Measurements from ENCODE around the gene RPP25L. TPM values are rescaled to one million over a fixed set of nuclear protein-coding genes. Genes with fewer than 3 reads are reported as not detected.

Gene RPP25L
- total and polyA plus RNA-seq, 2 donors (not counting 1 experiment from before 2014, with no cell fraction given), result 13.5 to 34.3 TPM

DNA sequence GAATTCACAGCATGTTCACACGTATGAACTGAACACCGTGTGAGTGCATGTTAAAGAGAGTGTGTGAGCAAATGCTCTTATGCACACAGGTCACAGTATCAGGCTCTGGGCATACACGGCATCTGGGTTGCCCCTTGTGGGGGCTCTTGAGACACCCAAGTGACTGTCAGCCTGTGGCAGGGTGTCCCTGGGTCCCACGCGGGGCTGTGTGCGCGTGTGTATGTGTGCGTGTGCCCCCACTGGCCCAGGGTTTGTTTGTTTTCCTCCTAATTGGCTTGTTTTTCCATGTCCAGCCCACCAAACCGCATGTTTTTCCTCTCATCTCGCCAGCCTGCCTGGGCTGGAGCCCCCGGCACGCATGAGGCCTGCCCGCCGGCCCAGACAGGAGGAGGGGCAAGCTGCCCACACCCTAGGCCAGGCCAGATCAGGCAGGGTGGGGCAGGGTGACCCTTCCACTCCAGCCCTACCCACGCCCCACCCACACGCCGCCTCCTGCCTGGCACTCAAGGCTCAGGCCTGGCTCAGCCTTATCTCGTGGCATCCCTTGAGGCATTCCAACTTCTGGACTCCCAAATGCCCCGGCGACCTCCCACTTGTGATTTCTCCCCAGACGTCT is 51.2 kb downstream of the RPP25L start:
- Histone ChIP-seq H3K27ac (ENCODE audit: insufficient read depth, low read length) (no peak overlapping the region), H3K9ac (ENCODE audit: insufficient read depth, low read length) (no peak overlapping the region), H3K36me3 (ENCODE audit: control insufficient read depth, insufficient read depth, low read length) (no peaks in the 10 kb centered on the region), H3K27me3 (ENCODE audit: control insufficient read depth, insufficient read depth, low read length) (no peaks in the 10 kb centered on the region), H2AFZ (ENCODE audit: low read length) (no peak overlapping the region), H3K4me3 (replicated peaks in 1 of 4; ENCODE audit: control extremely low read depth in 1 of 4, insufficient read depth in 1 of 4, low read depth in 3 of 4, low read length in 4 of 4) (no peak overlapping the region), H3K79me2 (ENCODE audit: control insufficient read depth, insufficient read depth, low read length) (no peaks in the 10 kb centered on the region), H3K4me1 (ENCODE audit: control insufficient read depth, extremely low read depth, insufficient read depth, low read length) (peaks cover 2% of the 10 kb centered on the region), H3K4me2 (ENCODE audit: extremely low read depth, insufficient read depth, low read length) (no peak overlapping the region), H4K20me1 (ENCODE audit: control insufficient read depth, extremely low read depth, insufficient read depth, low read length) (no peaks in the 10 kb centered on the region), H3K9me3 (ENCODE audit: control insufficient read depth, insufficient read depth, low read depth, low read length) (no peaks in the 10 kb centered on the region)
- no peak for DNase-seq (ENCODE audit: low read depth in 2 of 2)
- no peak for TF ChIP-seq EZH2 (IDR thresholded peaks at IDR 0.05; ENCODE audit: low read length, missing control alignments)
- TF ChIP-seq, protein P1, sequence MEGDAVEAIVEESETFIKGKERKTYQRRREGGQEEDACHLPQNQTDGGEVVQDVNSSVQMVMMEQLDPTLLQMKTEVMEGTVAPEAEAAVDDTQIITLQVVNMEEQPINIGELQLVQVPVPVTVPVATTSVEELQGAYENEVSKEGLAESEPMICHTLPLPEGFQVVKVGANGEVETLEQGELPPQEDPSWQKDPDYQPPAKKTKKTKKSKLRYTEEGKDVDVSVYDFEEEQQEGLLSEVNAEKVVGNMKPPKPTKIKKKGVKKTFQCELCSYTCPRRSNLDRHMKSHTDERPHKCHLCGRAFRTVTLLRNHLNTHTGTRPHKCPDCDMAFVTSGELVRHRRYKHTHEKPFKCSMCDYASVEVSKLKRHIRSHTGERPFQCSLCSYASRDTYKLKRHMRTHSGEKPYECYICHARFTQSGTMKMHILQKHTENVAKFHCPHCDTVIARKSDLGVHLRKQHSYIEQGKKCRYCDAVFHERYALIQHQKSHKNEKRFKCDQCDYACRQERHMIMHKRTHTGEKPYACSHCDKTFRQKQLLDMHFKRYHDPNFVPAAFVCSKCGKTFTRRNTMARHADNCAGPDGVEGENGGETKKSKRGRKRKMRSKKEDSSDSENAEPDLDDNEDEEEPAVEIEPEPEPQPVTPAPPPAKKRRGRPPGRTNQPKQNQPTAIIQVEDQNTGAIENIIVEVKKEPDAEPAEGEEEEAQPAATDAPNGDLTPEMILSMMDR (conservative IDR thresholded peaks at IDR 0.05 in 1 of 2, IDR thresholded peaks at IDR 0.05 in 1 of 2; ENCODE audit: low read depth in 1 of 2, low read length in 2 of 2), result no peak

Other genes starting within 250 kb of the RPP25L start
- gene MYORG, start 235.2 kb downstream of the RPP25L start, total RNA-seq, result 0.26 and 0.83 TPM in 2 replicates
- 0.34 and 0.38 TPM in 2 replicates for gene MYORG, start 235.2 kb downstream of the RPP25L start, polyA plus RNA-seq
- 3.3 and 5.3 TPM in 2 replicates for gene FAM219A, start 153.5 kb downstream of the RPP25L start, total RNA-seq
- gene FAM219A, start 153.5 kb downstream of the RPP25L start, polyA plus RNA-seq, result 7.3 and 8.8 TPM in 2 replicates
- not detected in 2 replicates for gene DNAI1, start 153.3 kb downstream of the RPP25L start, total RNA-seq
- not detected in 2 replicates for gene DNAI1, start 153.3 kb downstream of the RPP25L start, polyA plus RNA-seq
- under 0.01 TPM in 1 of 2 replicates, not detected in the other for gene ENHO, start 89.1 kb downstream of the RPP25L start, total RNA-seq
- gene ENHO, start 89.1 kb downstream of the RPP25L start, polyA plus RNA-seq, result 0.07 TPM in 1 of 2 replicates, not detected in the other
- 0.26 TPM in 1 of 2 replicates, not detected in the other for gene CNTFR, start 22.4 kb downstream of the RPP25L start, total RNA-seq
- 0.18 TPM in 1 of 2 replicates, not detected in the other for gene CNTFR, start 22.4 kb downstream of the RPP25L start, polyA plus RNA-seq
- 95.8 and 106 TPM in 2 replicates for gene DCTN3, start 8.4 kb upstream of the RPP25L start, total RNA-seq
- 157 and 194 TPM in 2 replicates for gene DCTN3, start 8.4 kb upstream of the RPP25L start, polyA plus RNA-seq
- gene ARID3C, start 17.0 kb upstream of the RPP25L start, total RNA-seq, result under 0.01 and 0.17 TPM in 2 replicates
- gene ARID3C, start 17.0 kb upstream of the RPP25L start, polyA plus RNA-seq, result not detected in 2 replicates
- 23.4 and 52.5 TPM in 2 replicates for gene SIGMAR1, start 25.7 kb upstream of the RPP25L start, total RNA-seq
- 61.2 and 87.2 TPM in 2 replicates for gene SIGMAR1, start 25.7 kb upstream of the RPP25L start, polyA plus RNA-seq
- 27.2 and 29.1 TPM in 2 replicates for gene GALT, start 34.6 kb upstream of the RPP25L start, total RNA-seq
- gene GALT, start 34.6 kb upstream of the RPP25L start, polyA plus RNA-seq, result 13.9 and 20.1 TPM in 2 replicates
- 6.9 and 8.2 TPM in 2 replicates for gene IL11RA, start 40.1 kb upstream of the RPP25L start, total RNA-seq
- 3.1 and 5.0 TPM in 2 replicates for gene IL11RA, start 40.1 kb upstream of the RPP25L start, polyA plus RNA-seq
- gene CCL27, start 50.6 kb upstream of the RPP25L start, total RNA-seq, result 0.26 TPM in 1 of 2 replicates, not detected in the other
- 0.09 TPM in 1 of 2 replicates, not detected in the other for gene CCL27, start 50.6 kb upstream of the RPP25L start, polyA plus RNA-seq
- gene CCL19, start 79.2 kb upstream of the RPP25L start, total RNA-seq, result not detected in 2 replicates
- not detected in 2 replicates for gene CCL19, start 79.2 kb upstream of the RPP25L start, polyA plus RNA-seq
- not detected in 2 replicates for gene CCL21, start 98.0 kb upstream of the RPP25L start, total RNA-seq
- not detected in 2 replicates for gene CCL21, start 98.0 kb upstream of the RPP25L start, polyA plus RNA-seq

All from fibroblast of lung (primary cell).